Superior temporal gyrus (tissue), 1 donor: ENCODE measurements around the gene KRT6B.
"Not testable (repeated sequence)": the region's sequence is repeated elsewhere in the genome, so short reads cannot be mapped to it uniquely, and the experiment has no call there.

Experiments
- DNase-seq: peaks from one replicate; pipeline ENCODE4 v3.0.0-alpha.2; 2016; ENCODE audit errors: extremely low spot score

Gene KRT6B

GRCh38 chr12:52469853-52470252 lies 17.9 kb upstream of the KRT6B start:
- no peak for DNase-seq

GRCh38 chr12:52464897-52465296 lies 13.0 kb upstream of the KRT6B start:
- DNase-seq, result no peak

- DNase-seq, result no peak
Observed at GRCh38 chr12:52461693-52462092, 9.7 kb upstream of the KRT6B start.

- no peak for DNase-seq
Observed at GRCh38 chr12:52458861-52459260, 6.9 kb upstream of the KRT6B start.

- DNase-seq, result no peak
Observed at GRCh38 chr12:52455821-52456220, 3.9 kb upstream of the KRT6B start.

- DNase-seq, result peak; percentile 56
Observed at GRCh38 chr12:52454411-52455201, 2.7 kb upstream of the KRT6B start.

- no peak for DNase-seq
Observed at GRCh38 chr12:52448228-52448627, 3.7 kb downstream of the KRT6B start.

- not testable (repeated sequence) for DNase-seq
Observed at GRCh38 chr12:52447196-52447595, 4.8 kb downstream of the KRT6B start.

GRCh38 chr12:52446367-52447045 lies 5.4 kb downstream of the KRT6B start:
- no peak for DNase-seq

- no peak for DNase-seq
Observed at GRCh38 chr12:52445876-52446275, 6.1 kb downstream of the KRT6B start.

GRCh38 chr12:52444647-52445595 lies 7.0 kb downstream of the KRT6B start:
- DNase-seq, result no peak

- DNase-seq, result no peak
Observed at GRCh38 chr12:52443966-52444365, 8.0 kb downstream of the KRT6B start.

GRCh38 chr12:52442600-52443061 lies 9.3 kb downstream of the KRT6B start:
- no peak for DNase-seq

- DNase-seq, result no peak
Observed at GRCh38 chr12:52441320-52441911, 10.5 kb downstream of the KRT6B start.

- DNase-seq, result no peak
Observed at GRCh38 chr12:52440821-52441319, 11.1 kb downstream of the KRT6B start.

GRCh38 chr12:52439845-52440244 lies 12.1 kb downstream of the KRT6B start:
- no peak for DNase-seq

- DNase-seq, result no peak
Observed at GRCh38 chr12:52439420-52439819, 12.5 kb downstream of the KRT6B start.

- DNase-seq, result no peak
Observed at GRCh38 chr12:52438305-52439301, 13.3 kb downstream of the KRT6B start.

- DNase-seq, result no peak
Observed at GRCh38 chr12:52437508-52437907, 14.4 kb downstream of the KRT6B start.

GRCh38 chr12:52436828-52437474 lies 15.0 kb downstream of the KRT6B start:
- no peak for DNase-seq
